ENCODE data around the gene MAP3K2.

DNA sequence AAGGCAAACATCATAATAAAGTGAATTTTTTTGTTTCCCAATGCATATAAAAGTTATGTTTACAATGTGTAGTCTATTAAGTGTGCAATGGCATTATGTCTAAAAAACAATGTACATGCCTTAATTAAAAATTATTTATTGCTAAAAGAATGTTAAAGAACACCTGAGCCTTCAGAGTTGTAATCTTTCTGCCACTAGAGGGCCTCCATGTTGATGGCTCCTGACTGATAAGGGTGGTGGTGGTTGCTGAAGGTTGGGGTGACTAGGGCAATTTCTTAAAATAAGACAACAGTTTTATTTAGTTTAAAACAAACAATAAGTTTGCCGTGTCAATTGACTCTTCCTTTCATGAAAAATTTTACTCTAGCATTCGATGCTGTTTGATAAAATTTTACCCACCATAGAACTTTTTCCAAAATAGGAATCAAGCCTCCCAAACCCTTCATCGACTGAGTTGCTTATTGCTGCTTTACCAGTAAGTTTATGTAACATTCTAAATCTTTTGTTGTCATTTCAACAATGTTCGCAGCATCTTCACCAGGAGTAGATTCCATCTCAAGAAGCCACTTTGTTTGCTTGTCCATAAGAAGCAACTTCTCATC lies 32.3 kb downstream of the MAP3K2 start:
- TF ChIP-seq, protein P1, sequence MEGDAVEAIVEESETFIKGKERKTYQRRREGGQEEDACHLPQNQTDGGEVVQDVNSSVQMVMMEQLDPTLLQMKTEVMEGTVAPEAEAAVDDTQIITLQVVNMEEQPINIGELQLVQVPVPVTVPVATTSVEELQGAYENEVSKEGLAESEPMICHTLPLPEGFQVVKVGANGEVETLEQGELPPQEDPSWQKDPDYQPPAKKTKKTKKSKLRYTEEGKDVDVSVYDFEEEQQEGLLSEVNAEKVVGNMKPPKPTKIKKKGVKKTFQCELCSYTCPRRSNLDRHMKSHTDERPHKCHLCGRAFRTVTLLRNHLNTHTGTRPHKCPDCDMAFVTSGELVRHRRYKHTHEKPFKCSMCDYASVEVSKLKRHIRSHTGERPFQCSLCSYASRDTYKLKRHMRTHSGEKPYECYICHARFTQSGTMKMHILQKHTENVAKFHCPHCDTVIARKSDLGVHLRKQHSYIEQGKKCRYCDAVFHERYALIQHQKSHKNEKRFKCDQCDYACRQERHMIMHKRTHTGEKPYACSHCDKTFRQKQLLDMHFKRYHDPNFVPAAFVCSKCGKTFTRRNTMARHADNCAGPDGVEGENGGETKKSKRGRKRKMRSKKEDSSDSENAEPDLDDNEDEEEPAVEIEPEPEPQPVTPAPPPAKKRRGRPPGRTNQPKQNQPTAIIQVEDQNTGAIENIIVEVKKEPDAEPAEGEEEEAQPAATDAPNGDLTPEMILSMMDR (IDR thresholded peaks at IDR 0.05): peak in 5 of 6 experiments; percentile 30 to 44 (median 39)
- no peak for TF ChIP-seq POLR2A (IDR thresholded peaks at IDR 0.05)

Data from thyroid gland (tissue), 4 donors.